Measurements from ENCODE around the gene CSGALNACT2. TPM values are rescaled to one million over a fixed set of nuclear protein-coding genes. Genes with fewer than 3 reads are reported as not detected.

Gene CSGALNACT2
- total and polyA plus RNA-seq, 10 of the 15 experiments (the other 5 are each of a cell fraction or from before 2014, with no cell fraction given) = 2.5 to 12.6 (median 8.7) TPM

- H3K79me2 ChIP-seq (ENCODE audit: control insufficient read depth, insufficient read depth, low read length) = no peaks in the 10 kb centered on the region
- ATAC-seq (peak; percentile 87), FAIRE-seq (no peak), DNase-seq (ENCODE audit: low read depth, low spot score) (no peak)
- POLR2A ChIA-PET = no interaction called here
- H3K4me1 ChIP-seq (ENCODE audit: control insufficient read depth, insufficient read depth, low read length) = peaks cover 6% of the 10 kb centered on the region; the same call in 1 of the 2 replicates
- peaks cover 4 to 8% of the 10 kb centered on the region in 2 experiments; a peak in 3 of 4 replicates for H3K36me3 ChIP-seq (ENCODE audit: control insufficient read depth in 2 of 2, insufficient read depth in 2 of 2, low read length in 1 of 2)
- peak overlapping the region; percentile 40 for H3K27ac ChIP-seq (ENCODE audit: control insufficient read depth, insufficient read depth)
- SMC1A ChIA-PET (ENCODE audit: uncharacterized antibody, unreplicated experiment) = interaction anchor here (0.6 to 1.9 kb wide), 4 partner anchors 10 to 27 kb away, joined by 3 to 5 read pairs (median 4); no protein-coding TSS in a partner anchor
- RAD21 ChIA-PET (ENCODE audit: unreplicated experiment) = no interaction called here
- CTCF ChIA-PET = interaction anchor here (0.9 to 1.2 kb wide), 3 partner anchors 28 to 38 kb away, joined by 3 to 6 read pairs (median 3); partner anchors contain the start of gene CSGALNACT2
- H3K4me3 ChIP-seq = no peak overlapping the region
- no peak overlapping the region for H3K4me2 ChIP-seq (ENCODE audit: control insufficient read depth, insufficient read depth)
- no peaks in the 10 kb centered on the region for H3K27me3 ChIP-seq (replicated peaks in 1 of 2; ENCODE audit: control insufficient read depth in 2 of 2, insufficient read depth in 2 of 2, low read length in 1 of 2)
- no TSS peak for BruUV-seq (replicated peaks)
- in situ Hi-C loops (cut with MboI) (loop anchor here (25.0 kb wide), 1 partner anchor 1795 kb away; the partner anchor contains the start of gene RASSF4), intact Hi-C loops (cut with micrococcal nuclease; ENCODE audit: unreplicated experiment) (no loop called here)
- H2AFZ ChIP-seq (ENCODE audit: control insufficient read depth, low read depth, low read length) = no peak overlapping the region
- H3K9ac ChIP-seq (ENCODE audit: control insufficient read depth, insufficient read depth, low read length) = no peak overlapping the region
- H3K9me3 ChIP-seq (replicated peaks; ENCODE audit: control insufficient read depth, insufficient read depth, low read length) = no peaks in the 10 kb centered on the region
- no peaks in the 10 kb centered on the region for H4K20me1 ChIP-seq (ENCODE audit: control insufficient read depth, insufficient read depth)
- TF ChIP-seq ATF3 (IDR thresholded peaks at IDR 0.05; ENCODE audit: borderline replicate concordance, extremely low read depth, low read depth, low read length) (no peak), ZNF274 (IDR thresholded peaks at IDR 0.05; ENCODE audit: insufficient read depth, insufficient read length) (no peak), ZBED1 (IDR thresholded peaks at IDR 0.05; ENCODE audit: borderline replicate concordance) (no peak), JUNB (IDR thresholded peaks at IDR 0.05) (peak; percentile 21; the same call in 1 of the 2 replicates), CBX3 (IDR thresholded peaks at IDR 0.05; ENCODE audit: borderline replicate concordance, low read depth) (no peak), YBX1 (IDR thresholded peaks at IDR 0.05) (no peak), ZNF592 (IDR thresholded peaks at IDR 0.05) (no peak), GATAD2B (conservative IDR thresholded peaks at IDR 0.05; ENCODE audit: low read depth) (no peak), NFIC (IDR thresholded peaks at IDR 0.05; ENCODE audit: low read depth, low read length) (peak; percentile 8; the same call in 1 of the 2 replicates), ESRRA (IDR thresholded peaks at IDR 0.05; ENCODE audit: low read length) (no peak), NR2C2 (IDR thresholded peaks at IDR 0.05; ENCODE audit: borderline replicate concordance, control insufficient read depth, insufficient read length, low read depth) (no peak), NR2F1 (conservative IDR thresholded peaks at IDR 0.05) (no peak), TCF12 (IDR thresholded peaks at IDR 0.05; ENCODE audit: low read depth, low read length) (0 out of 2 replicates have a peak, but pooled peaks have one; percentile 20), MYC (IDR thresholded peaks at IDR 0.05; ENCODE audit: insufficient read depth, insufficient read length, insufficient replicate concordance, low read length, severe bottlenecking) (no peak), NFXL1 (IDR thresholded peaks at IDR 0.05; ENCODE audit: borderline replicate concordance) (no peak)
Measured at GRCh38 chr10:43166880-43167497, 28.7 kb downstream of the CSGALNACT2 start.
